Measurements from ENCODE around the gene CYB561.

Gene CYB561

GRCh38 chr17:63420868-63421680 lies 25.0 kb downstream of the CYB561 start:
- FAIRE-seq (no peak), DNase-seq (ENCODE audit: insufficient read length, low spot score) (no peak)
- no peak for TF ChIP-seq TAF1 (IDR thresholded peaks at IDR 0.05; ENCODE audit: low read depth, low read length)
- no peak for TF ChIP-seq PAX5 (IDR thresholded peaks at IDR 0.05; ENCODE audit: insufficient read depth, low read length, severe bottlenecking)
- TF ChIP-seq POLR2A (IDR thresholded peaks at IDR 0.05; ENCODE audit: low read depth, low read length) = no peak
- no peak for TF ChIP-seq POU2F2 (IDR thresholded peaks at IDR 0.05; ENCODE audit: low read depth, low read length)
- no peak for TF ChIP-seq POLR2AphosphoS5 (IDR thresholded peaks at IDR 0.05; ENCODE audit: low read depth, low read length)
- no peak for TF ChIP-seq SPI1 (IDR thresholded peaks at IDR 0.05; ENCODE audit: low read depth, low read length)

GRCh38 chr17:63419949-63420867 lies 25.9 kb downstream of the CYB561 start:
- TF ChIP-seq TAF1 (IDR thresholded peaks at IDR 0.05; ENCODE audit: low read depth, low read length) (no peak), SPI1 (IDR thresholded peaks at IDR 0.05; ENCODE audit: low read depth, low read length) (no peak), POU2F2 (IDR thresholded peaks at IDR 0.05; ENCODE audit: low read depth, low read length) (no peak), POLR2A (IDR thresholded peaks at IDR 0.05; ENCODE audit: low read depth, low read length) (no peak)
- DNase-seq (ENCODE audit: insufficient read length, low spot score) (no peak), FAIRE-seq (no peak)

- FAIRE-seq (no peak), DNase-seq (ENCODE audit: insufficient read length, low spot score) (no peak)
- TF ChIP-seq POLR2A (IDR thresholded peaks at IDR 0.05; ENCODE audit: low read depth, low read length) (no peak), TAF1 (IDR thresholded peaks at IDR 0.05; ENCODE audit: low read depth, low read length) (no peak), POLR2AphosphoS5 (IDR thresholded peaks at IDR 0.05; ENCODE audit: low read depth, low read length) (no peak), POU2F2 (IDR thresholded peaks at IDR 0.05; ENCODE audit: low read depth, low read length) (no peak)
Observed at GRCh38 chr17:63419398-63419797, 26.7 kb downstream of the CYB561 start.

- FAIRE-seq (no peak), DNase-seq (ENCODE audit: insufficient read length, low spot score) (no peak)
- no peak for TF ChIP-seq POU2F2 (IDR thresholded peaks at IDR 0.05; ENCODE audit: low read depth, low read length)
- TF ChIP-seq POLR2AphosphoS5 (IDR thresholded peaks at IDR 0.05; ENCODE audit: low read depth, low read length) = no peak
- no peak for TF ChIP-seq TAF1 (IDR thresholded peaks at IDR 0.05; ENCODE audit: low read depth, low read length)
- no peak for TF ChIP-seq PAX5 (IDR thresholded peaks at IDR 0.05; ENCODE audit: insufficient read depth, low read length, severe bottlenecking)
- TF ChIP-seq SPI1 (IDR thresholded peaks at IDR 0.05; ENCODE audit: low read depth, low read length) = no peak
- no peak for TF ChIP-seq POLR2A (IDR thresholded peaks at IDR 0.05; ENCODE audit: low read depth, low read length)
Observed at GRCh38 chr17:63418540-63418939, 27.6 kb downstream of the CYB561 start.

GRCh38 chr17:63414222-63414621 lies 31.9 kb downstream of the CYB561 start:
- TF ChIP-seq TAF1 (IDR thresholded peaks at IDR 0.05; ENCODE audit: low read depth, low read length) (no peak), POLR2AphosphoS5 (IDR thresholded peaks at IDR 0.05; ENCODE audit: low read depth, low read length) (no peak), POLR2A (IDR thresholded peaks at IDR 0.05; ENCODE audit: low read depth, low read length) (no peak), SPI1 (IDR thresholded peaks at IDR 0.05; ENCODE audit: low read depth, low read length) (no peak), PAX5 (IDR thresholded peaks at IDR 0.05; ENCODE audit: insufficient read depth, low read length, severe bottlenecking) (no peak), POU2F2 (IDR thresholded peaks at IDR 0.05; ENCODE audit: low read depth, low read length) (no peak)
- no peak for FAIRE-seq
- DNase-seq (ENCODE audit: insufficient read length, low spot score) = no peak

- DNase-seq (ENCODE audit: insufficient read length, low spot score) (no peak), FAIRE-seq (no peak)
- no peak for TF ChIP-seq POLR2AphosphoS5 (IDR thresholded peaks at IDR 0.05; ENCODE audit: low read depth, low read length)
- TF ChIP-seq TAF1 (IDR thresholded peaks at IDR 0.05; ENCODE audit: low read depth, low read length) = no peak
- TF ChIP-seq POU2F2 (IDR thresholded peaks at IDR 0.05; ENCODE audit: low read depth, low read length) = no peak
- TF ChIP-seq SPI1 (IDR thresholded peaks at IDR 0.05; ENCODE audit: low read depth, low read length) = no peak
- TF ChIP-seq POLR2A (IDR thresholded peaks at IDR 0.05; ENCODE audit: low read depth, low read length) = no peak
- TF ChIP-seq PAX5 (IDR thresholded peaks at IDR 0.05; ENCODE audit: insufficient read depth, low read length, severe bottlenecking) = no peak
Observed at GRCh38 chr17:63413128-63413527, 33.0 kb downstream of the CYB561 start.

- DNase-seq (ENCODE audit: insufficient read length, low spot score) = no peak
- TF ChIP-seq PAX5 (IDR thresholded peaks at IDR 0.05; ENCODE audit: insufficient read depth, low read length, severe bottlenecking) (no peak), TAF1 (IDR thresholded peaks at IDR 0.05; ENCODE audit: low read depth, low read length) (no peak), SPI1 (IDR thresholded peaks at IDR 0.05; ENCODE audit: low read depth, low read length) (no peak), POLR2A (IDR thresholded peaks at IDR 0.05; ENCODE audit: low read depth, low read length) (no peak), POLR2AphosphoS5 (IDR thresholded peaks at IDR 0.05; ENCODE audit: low read depth, low read length) (no peak)
- FAIRE-seq = no peak
Observed at GRCh38 chr17:63412234-63412633, 33.9 kb downstream of the CYB561 start.

DNA sequence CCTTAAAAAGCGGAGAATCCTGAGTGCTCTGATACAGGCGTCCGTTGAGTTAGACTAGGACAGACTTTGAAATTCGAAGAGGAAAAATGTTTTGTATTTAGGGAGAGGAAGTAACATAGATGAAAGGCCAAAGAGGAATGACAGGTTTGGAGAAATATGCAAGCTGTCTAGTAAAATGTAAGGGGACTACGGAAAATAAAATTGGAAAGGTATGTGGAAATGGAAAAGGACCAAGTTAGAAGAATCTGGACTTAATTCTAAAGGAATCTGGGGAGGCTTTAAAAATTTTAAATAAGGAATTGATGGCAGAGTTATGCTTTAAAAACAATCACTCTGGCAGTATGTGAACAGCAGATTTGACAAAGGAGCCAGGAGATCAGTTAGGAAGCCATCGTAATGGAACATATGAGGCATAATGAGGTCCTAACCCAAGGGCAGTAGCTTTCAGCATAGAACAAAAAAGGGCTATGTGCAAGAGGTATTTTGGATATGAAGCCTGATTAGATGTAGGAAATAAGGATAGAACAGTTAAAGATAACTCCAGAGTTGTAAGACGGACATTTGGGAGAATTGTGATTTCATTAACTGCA lies 38.3 kb downstream of the CYB561 start:
- DNase-seq (ENCODE audit: insufficient read length, low spot score) (no peak), FAIRE-seq (no peak)
- TF ChIP-seq POLR2A (IDR thresholded peaks at IDR 0.05; ENCODE audit: low read depth, low read length) = no peak
- no peak for TF ChIP-seq SPI1 (IDR thresholded peaks at IDR 0.05; ENCODE audit: low read depth, low read length)
- TF ChIP-seq POU2F2 (IDR thresholded peaks at IDR 0.05; ENCODE audit: low read depth, low read length) = no peak
- no peak for TF ChIP-seq TAF1 (IDR thresholded peaks at IDR 0.05; ENCODE audit: low read depth, low read length)
- no peak for TF ChIP-seq PAX5 (IDR thresholded peaks at IDR 0.05; ENCODE audit: insufficient read depth, low read length, severe bottlenecking)
- no peak for TF ChIP-seq POLR2AphosphoS5 (IDR thresholded peaks at IDR 0.05; ENCODE audit: low read depth, low read length)
